Right lobe of liver (tissue), 4 donors: ENCODE data around the gene PRKCZ.

Experiments used
- POLR2A ChIP-seq: fragments of 450-650 bp; IDR thresholded peaks from one replicate; pipeline ENCODE4 v1.6.1; 2017; ENCODE audit warnings: antibody characterized with exemption, mild to moderate bottlenecking
- TF ChIP-seq, protein P1 (sequence below), 4 donors: fragments of 200-600 bp in 3 of 4; fragments of 450-650 bp in 1 of 4; IDR thresholded peaks; one replicate each; pipeline versions ENCODE4 v1.5.1 to v1.8.0; 2016 to 2022; ENCODE audit warnings: antibody characterized with exemption in 4 of 4, mild to moderate bottlenecking in 2 of 4
- donor health status: DM: no; HTN: no; CAD: no.
- donor health status: DM: no; HTN: no; CAD: no.
- donor health status: DM: no; HTN: yes; CAD: no.

DNA sequence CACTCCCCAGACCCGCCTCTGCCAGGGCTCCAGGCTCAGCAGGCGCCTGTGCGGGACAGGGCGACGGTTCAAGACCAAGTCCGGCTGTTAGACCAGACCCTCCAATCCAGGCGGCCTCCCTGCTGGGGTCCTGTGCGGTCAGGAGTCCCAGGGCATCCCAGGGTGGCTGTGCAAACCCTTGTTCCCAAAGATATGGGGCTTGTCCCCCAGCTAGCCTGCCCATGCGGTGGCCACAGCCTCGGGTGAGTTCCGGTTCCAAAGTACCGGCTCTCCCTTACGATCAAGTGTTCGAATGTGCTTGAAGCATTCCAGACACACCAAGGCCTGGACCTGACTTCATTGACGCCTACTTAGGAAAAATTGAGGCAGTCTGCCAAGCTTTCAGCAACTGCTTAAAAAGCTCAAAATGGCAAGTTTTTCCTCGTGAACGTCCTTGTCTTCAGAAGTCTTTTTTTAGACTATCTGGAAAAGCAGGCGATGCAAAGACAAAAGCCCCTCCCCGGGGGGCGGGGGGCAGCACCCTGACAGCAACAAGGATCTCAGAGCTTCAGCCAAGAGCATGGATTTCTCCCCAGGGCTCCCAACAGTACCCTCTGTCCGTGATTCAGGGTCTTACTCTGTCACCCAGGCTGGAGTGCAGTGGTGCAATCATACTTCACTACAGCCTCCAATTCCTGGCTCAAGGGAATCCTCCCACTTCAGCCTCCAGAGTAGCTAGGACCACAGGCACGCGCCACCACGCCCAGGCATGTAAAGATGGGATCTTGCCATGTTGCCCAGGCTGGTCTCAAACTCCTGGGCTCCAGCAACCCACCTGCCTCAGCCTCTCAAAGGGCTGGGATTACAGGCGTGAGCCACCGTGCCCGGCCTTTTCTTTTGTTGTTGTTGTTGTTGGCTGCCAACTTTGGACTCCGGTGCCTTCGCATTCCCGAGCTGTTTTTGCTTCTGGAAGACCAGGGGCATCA lies 142.1 kb downstream of the PRKCZ start:
- TF ChIP-seq, protein P1, sequence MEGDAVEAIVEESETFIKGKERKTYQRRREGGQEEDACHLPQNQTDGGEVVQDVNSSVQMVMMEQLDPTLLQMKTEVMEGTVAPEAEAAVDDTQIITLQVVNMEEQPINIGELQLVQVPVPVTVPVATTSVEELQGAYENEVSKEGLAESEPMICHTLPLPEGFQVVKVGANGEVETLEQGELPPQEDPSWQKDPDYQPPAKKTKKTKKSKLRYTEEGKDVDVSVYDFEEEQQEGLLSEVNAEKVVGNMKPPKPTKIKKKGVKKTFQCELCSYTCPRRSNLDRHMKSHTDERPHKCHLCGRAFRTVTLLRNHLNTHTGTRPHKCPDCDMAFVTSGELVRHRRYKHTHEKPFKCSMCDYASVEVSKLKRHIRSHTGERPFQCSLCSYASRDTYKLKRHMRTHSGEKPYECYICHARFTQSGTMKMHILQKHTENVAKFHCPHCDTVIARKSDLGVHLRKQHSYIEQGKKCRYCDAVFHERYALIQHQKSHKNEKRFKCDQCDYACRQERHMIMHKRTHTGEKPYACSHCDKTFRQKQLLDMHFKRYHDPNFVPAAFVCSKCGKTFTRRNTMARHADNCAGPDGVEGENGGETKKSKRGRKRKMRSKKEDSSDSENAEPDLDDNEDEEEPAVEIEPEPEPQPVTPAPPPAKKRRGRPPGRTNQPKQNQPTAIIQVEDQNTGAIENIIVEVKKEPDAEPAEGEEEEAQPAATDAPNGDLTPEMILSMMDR (IDR thresholded peaks at IDR 0.05): no peak
- TF ChIP-seq POLR2A: no peak
